DOHH2 (cell line): ENCODE data around the gene TNPO3.
A peak's percentile ranks its signal among the peaks of the same experiment; 100 is the strongest.

Experiments
- CTCF ChIP-seq: fragments of 200-600 bp; sonication (generic); IDR thresholded peaks from one replicate; pipeline ENCODE4 v1.5.1; 2014; ENCODE audit warnings: antibody characterized with exemption, mild to moderate bottlenecking, low read depth, low read length; ENCODE audit not compliant: poor library complexity, severe bottlenecking
- EZH2phosphoT487 ChIP-seq: fragments of 200-600 bp; sonication (generic); IDR thresholded peaks from 2 replicates; pipeline ENCODE4 v1.6.1; 2017; ENCODE audit warnings: borderline replicate concordance, mild to moderate bottlenecking, antibody characterized with exemption, low read length, moderate library complexity, mixed read lengths

GRCh38 chr7:128939861-128940410 is 115.0 kb downstream of the TNPO3 start:
- peak; percentile 61 for TF ChIP-seq CTCF
- TF ChIP-seq EZH2phosphoT487: no peak
